Measurements from ENCODE around the gene CD48.

The CD48 gene

GRCh38 chr1:160640359-160641123, 71.1 kb downstream of the CD48 start:
- TF ChIP-seq EZH2phosphoT487 (IDR thresholded peaks at IDR 0.05; ENCODE audit: low read depth): no peak
- TF ChIP-seq, protein P1, sequence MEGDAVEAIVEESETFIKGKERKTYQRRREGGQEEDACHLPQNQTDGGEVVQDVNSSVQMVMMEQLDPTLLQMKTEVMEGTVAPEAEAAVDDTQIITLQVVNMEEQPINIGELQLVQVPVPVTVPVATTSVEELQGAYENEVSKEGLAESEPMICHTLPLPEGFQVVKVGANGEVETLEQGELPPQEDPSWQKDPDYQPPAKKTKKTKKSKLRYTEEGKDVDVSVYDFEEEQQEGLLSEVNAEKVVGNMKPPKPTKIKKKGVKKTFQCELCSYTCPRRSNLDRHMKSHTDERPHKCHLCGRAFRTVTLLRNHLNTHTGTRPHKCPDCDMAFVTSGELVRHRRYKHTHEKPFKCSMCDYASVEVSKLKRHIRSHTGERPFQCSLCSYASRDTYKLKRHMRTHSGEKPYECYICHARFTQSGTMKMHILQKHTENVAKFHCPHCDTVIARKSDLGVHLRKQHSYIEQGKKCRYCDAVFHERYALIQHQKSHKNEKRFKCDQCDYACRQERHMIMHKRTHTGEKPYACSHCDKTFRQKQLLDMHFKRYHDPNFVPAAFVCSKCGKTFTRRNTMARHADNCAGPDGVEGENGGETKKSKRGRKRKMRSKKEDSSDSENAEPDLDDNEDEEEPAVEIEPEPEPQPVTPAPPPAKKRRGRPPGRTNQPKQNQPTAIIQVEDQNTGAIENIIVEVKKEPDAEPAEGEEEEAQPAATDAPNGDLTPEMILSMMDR (IDR thresholded peaks at IDR 0.05; ENCODE audit: low read depth, low read length): no peak
- Histone ChIP-seq H3K4me1 (ENCODE audit: low read length) (peaks cover 18% of the 10 kb centered on the region), H3K27ac (ENCODE audit: low read length) (no peak overlapping the region), H3K27me3 (ENCODE audit: low read depth, low read length) (no peaks in the 10 kb centered on the region), H3K79me2 (ENCODE audit: low read length) (no peaks in the 10 kb centered on the region), H3K36me3 (replicated peaks; ENCODE audit: low read depth, low read length) (no peaks in the 10 kb centered on the region), H3K4me3 (ENCODE audit: low read length) (no peak overlapping the region), H3K4me2 (ENCODE audit: low read length) (no peak overlapping the region), H3K9ac (ENCODE audit: low read length) (no peak overlapping the region), H2AFZ (ENCODE audit: low read depth, low read length) (no peak overlapping the region), H3K9me3 (ENCODE audit: insufficient read depth, low read length) (no peaks in the 10 kb centered on the region), H4K20me1 (ENCODE audit: insufficient read depth, low read length) (no peaks in the 10 kb centered on the region)

GRCh38 chr1:160639652-160640051, 72.0 kb downstream of the CD48 start:
- Histone ChIP-seq H3K4me3 (ENCODE audit: low read length) (no peak overlapping the region), H4K20me1 (ENCODE audit: insufficient read depth, low read length) (no peaks in the 10 kb centered on the region), H2AFZ (ENCODE audit: low read depth, low read length) (no peak overlapping the region), H3K9me3 (ENCODE audit: insufficient read depth, low read length) (no peaks in the 10 kb centered on the region), H3K79me2 (ENCODE audit: low read length) (no peaks in the 10 kb centered on the region), H3K27me3 (ENCODE audit: low read depth, low read length) (no peaks in the 10 kb centered on the region), H3K27ac (ENCODE audit: low read length) (no peak overlapping the region), H3K9ac (ENCODE audit: low read length) (no peak overlapping the region), H3K4me2 (ENCODE audit: low read length) (no peak overlapping the region), H3K36me3 (replicated peaks; ENCODE audit: low read depth, low read length) (no peaks in the 10 kb centered on the region), H3K4me1 (ENCODE audit: low read length) (peaks cover 18% of the 10 kb centered on the region)
- TF ChIP-seq, protein P1 (IDR thresholded peaks at IDR 0.05; ENCODE audit: low read depth, low read length): no peak
- no peak for TF ChIP-seq EZH2phosphoT487 (IDR thresholded peaks at IDR 0.05; ENCODE audit: low read depth)

DNA sequence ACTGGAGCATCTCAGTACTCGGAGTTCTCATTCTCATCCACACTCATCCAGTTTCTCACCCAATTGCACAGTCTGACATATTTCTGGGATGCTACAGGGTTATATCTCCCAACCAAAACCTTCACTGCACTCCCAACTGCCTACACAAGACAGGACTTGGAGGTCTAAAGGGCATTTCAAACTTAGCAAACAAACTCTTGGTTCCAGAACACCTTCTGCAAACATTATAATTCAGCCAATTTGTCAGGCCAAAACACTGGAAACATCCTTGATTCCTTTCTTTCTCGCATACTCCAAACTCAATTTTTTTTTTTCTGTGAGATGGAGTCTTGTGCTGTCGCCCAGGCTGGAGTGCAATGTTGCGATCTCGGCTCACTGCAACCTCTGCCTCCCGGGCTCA, 72.7 kb downstream of the CD48 start:
- H3K36me3 ChIP-seq (replicated peaks; ENCODE audit: low read depth, low read length): no peaks in the 10 kb centered on the region
- H3K27ac ChIP-seq (ENCODE audit: low read length): no peak overlapping the region
- TF ChIP-seq, protein P1 (IDR thresholded peaks at IDR 0.05; ENCODE audit: low read depth, low read length): no peak
- TF ChIP-seq EZH2phosphoT487 (IDR thresholded peaks at IDR 0.05; ENCODE audit: low read depth): no peak
- H4K20me1 ChIP-seq (ENCODE audit: insufficient read depth, low read length): no peaks in the 10 kb centered on the region
- no peaks in the 10 kb centered on the region for H3K9me3 ChIP-seq (ENCODE audit: insufficient read depth, low read length)
- peaks cover 18% of the 10 kb centered on the region for H3K4me1 ChIP-seq (ENCODE audit: low read length)
- H2AFZ ChIP-seq (ENCODE audit: low read depth, low read length): no peak overlapping the region
- no peak overlapping the region for H3K9ac ChIP-seq (ENCODE audit: low read length)
- no peaks in the 10 kb centered on the region for H3K27me3 ChIP-seq (ENCODE audit: low read depth, low read length)
- no peak overlapping the region for H3K4me2 ChIP-seq (ENCODE audit: low read length)
- no peaks in the 10 kb centered on the region for H3K79me2 ChIP-seq (ENCODE audit: low read length)
- H3K4me3 ChIP-seq (ENCODE audit: low read length): no peak overlapping the region

- TF ChIP-seq EZH2phosphoT487 (IDR thresholded peaks at IDR 0.05; ENCODE audit: low read depth): no peak
- TF ChIP-seq, protein P1 (IDR thresholded peaks at IDR 0.05; ENCODE audit: low read depth, low read length): no peak
- H4K20me1 ChIP-seq (ENCODE audit: insufficient read depth, low read length): no peaks in the 10 kb centered on the region
- H2AFZ ChIP-seq (ENCODE audit: low read depth, low read length): no peak overlapping the region
- no peak overlapping the region for H3K4me2 ChIP-seq (ENCODE audit: low read length)
- H3K4me3 ChIP-seq (ENCODE audit: low read length): no peak overlapping the region
- H3K27me3 ChIP-seq (ENCODE audit: low read depth, low read length): no peaks in the 10 kb centered on the region
- H3K27ac ChIP-seq (ENCODE audit: low read length): no peak overlapping the region
- no peaks in the 10 kb centered on the region for H3K79me2 ChIP-seq (ENCODE audit: low read length)
- H3K36me3 ChIP-seq (replicated peaks; ENCODE audit: low read depth, low read length): no peaks in the 10 kb centered on the region
- no peak overlapping the region for H3K9ac ChIP-seq (ENCODE audit: low read length)
- no peaks in the 10 kb centered on the region for H3K9me3 ChIP-seq (ENCODE audit: insufficient read depth, low read length)
- peaks cover 18% of the 10 kb centered on the region for H3K4me1 ChIP-seq (ENCODE audit: low read length)
Measured at GRCh38 chr1:160638540-160638857, 73.1 kb downstream of the CD48 start.

Measured in OCI-LY3 (cell line).